Ramos (cell line): Measurements from ENCODE around the gene OTUB2.

Source experiments
- in situ Hi-C: fragments of 300-500 bp; cut with MboI; formaldehyde crosslinking; loops from one replicate; pipeline ENCODE4 v1.14.3; 2022; ENCODE audit warnings: low sequenced_read_pairs; ENCODE audit not compliant: unreplicated experiment

OTUB2 gene

GRCh38 chr14:94026173-94026888, at the start of gene OTUB2:
Gene OTUB2 (plus strand): TSS chr14:94026340. CDS start chr14:94026538, 198 bp downstream.
- in situ Hi-C loops, result loop anchor here (25.0 kb wide), 1 partner anchor 111 kb away; the partner anchor contains the start of gene IFI27L2

- in situ Hi-C loops, result no loop called here
These were observed 49.6 kb upstream of the OTUB2 start, which contains the start of gene ASB2 for GRCh38 chr14:93976477-93977057. Gene ASB2 (minus strand): TSS chr14:93976570. CDS start chr14:93964539, 12,031 bp downstream.

- in situ Hi-C loops, result no loop called here
These were observed 49.0 kb upstream of the OTUB2 start for GRCh38 chr14:93977171-93977570.

GRCh38 chr14:93977790-93978581, 48.2 kb upstream of the OTUB2 start:
- in situ Hi-C loops, result no loop called here

- in situ Hi-C loops, result no loop called here
These were observed 47.4 kb upstream of the OTUB2 start for GRCh38 chr14:93978735-93979134.

GRCh38 chr14:93980456-93981201, 45.5 kb upstream of the OTUB2 start:
- in situ Hi-C loops, result no loop called here

GRCh38 chr14:93981316-93982229, 44.6 kb upstream of the OTUB2 start:
- in situ Hi-C loops, result no loop called here

GRCh38 chr14:93982230-93983007, 43.7 kb upstream of the OTUB2 start:
- in situ Hi-C loops, result no loop called here

- in situ Hi-C loops, result no loop called here
These were observed 42.1 kb upstream of the OTUB2 start for GRCh38 chr14:93984070-93984469.

GRCh38 chr14:93984987-93985410, 41.1 kb upstream of the OTUB2 start:
- in situ Hi-C loops, result no loop called here

GRCh38 chr14:93986955-93987354, 39.2 kb upstream of the OTUB2 start:
- in situ Hi-C loops, result no loop called here

GRCh38 chr14:93987376-93987775, 38.8 kb upstream of the OTUB2 start:
- in situ Hi-C loops, result no loop called here

- in situ Hi-C loops, result no loop called here
These were observed 38.2 kb upstream of the OTUB2 start for GRCh38 chr14:93987815-93988476.

GRCh38 chr14:93989939-93990338, 36.2 kb upstream of the OTUB2 start:
- in situ Hi-C loops, result no loop called here

GRCh38 chr14:93991212-93991611, 34.9 kb upstream of the OTUB2 start:
- in situ Hi-C loops, result no loop called here

GRCh38 chr14:93991649-93992048, 34.5 kb upstream of the OTUB2 start:
- in situ Hi-C loops, result no loop called here

GRCh38 chr14:93993382-93993781, 32.8 kb upstream of the OTUB2 start:
- in situ Hi-C loops, result no loop called here
